Skeletal muscle tissue (tissue), 4 donors: ENCODE results near the gene INPP5A. TPM values are rescaled to one million over a fixed set of nuclear protein-coding genes. Genes with fewer than 3 reads are reported as not detected.

Experiments
- H3K27ac ChIP-seq: one replicate; pipeline ENCODE4 v1.7.0; 2013; ENCODE audit warnings: mild to moderate bottlenecking, low read depth, low read length, inconsistent platforms
- H3K27me3 ChIP-seq, 3 donors: one replicate each; pipeline ENCODE4 v1.7.0; 2013; ENCODE audit warnings: low read length in 3 of 3; ENCODE audit not compliant: control insufficient read depth in 3 of 3, insufficient read depth in 3 of 3
- H3K36me3 ChIP-seq, 3 donors: one replicate each; pipeline ENCODE4 v1.7.0; 2013; ENCODE audit warnings: low read length in 3 of 3; ENCODE audit not compliant: control insufficient read depth in 3 of 3, insufficient read depth in 3 of 3
- H3K4me1 ChIP-seq, 3 donors: one replicate each; pipeline ENCODE4 v1.7.0; 2013; ENCODE audit warnings: low read length in 3 of 3, mild to moderate bottlenecking in 3 of 3; ENCODE audit not compliant: control insufficient read depth in 3 of 3, insufficient read depth in 3 of 3
- H3K4me3 ChIP-seq, 3 donors: one replicate each; pipeline ENCODE4 v1.7.0; 2013; ENCODE audit warnings: low read length in 3 of 3
- H3K9ac ChIP-seq, 3 donors: one replicate each; pipeline ENCODE4 v1.7.0; 2013; ENCODE audit warnings: low read length in 3 of 3, mild to moderate bottlenecking in 3 of 3, moderate library complexity in 2 of 3, low read depth in 1 of 3
- H3K9me3 ChIP-seq, 3 donors: one replicate each; pipeline ENCODE4 v1.7.0; 2013; ENCODE audit warnings: low read length in 3 of 3; ENCODE audit not compliant: control insufficient read depth in 3 of 3
- total RNA-seq: library from RNA; depleted of rRNA; stranded (reverse); fragments of >200 nt; gene quantifications from one replicate; pipeline ENCODE4 v1.2.3, GENCODE V29; 2014
- donor health status: Osteomylitis.

INPP5A gene
- total RNA-seq, 1 donor from 2014 or later: 50.6 TPM

DNA sequence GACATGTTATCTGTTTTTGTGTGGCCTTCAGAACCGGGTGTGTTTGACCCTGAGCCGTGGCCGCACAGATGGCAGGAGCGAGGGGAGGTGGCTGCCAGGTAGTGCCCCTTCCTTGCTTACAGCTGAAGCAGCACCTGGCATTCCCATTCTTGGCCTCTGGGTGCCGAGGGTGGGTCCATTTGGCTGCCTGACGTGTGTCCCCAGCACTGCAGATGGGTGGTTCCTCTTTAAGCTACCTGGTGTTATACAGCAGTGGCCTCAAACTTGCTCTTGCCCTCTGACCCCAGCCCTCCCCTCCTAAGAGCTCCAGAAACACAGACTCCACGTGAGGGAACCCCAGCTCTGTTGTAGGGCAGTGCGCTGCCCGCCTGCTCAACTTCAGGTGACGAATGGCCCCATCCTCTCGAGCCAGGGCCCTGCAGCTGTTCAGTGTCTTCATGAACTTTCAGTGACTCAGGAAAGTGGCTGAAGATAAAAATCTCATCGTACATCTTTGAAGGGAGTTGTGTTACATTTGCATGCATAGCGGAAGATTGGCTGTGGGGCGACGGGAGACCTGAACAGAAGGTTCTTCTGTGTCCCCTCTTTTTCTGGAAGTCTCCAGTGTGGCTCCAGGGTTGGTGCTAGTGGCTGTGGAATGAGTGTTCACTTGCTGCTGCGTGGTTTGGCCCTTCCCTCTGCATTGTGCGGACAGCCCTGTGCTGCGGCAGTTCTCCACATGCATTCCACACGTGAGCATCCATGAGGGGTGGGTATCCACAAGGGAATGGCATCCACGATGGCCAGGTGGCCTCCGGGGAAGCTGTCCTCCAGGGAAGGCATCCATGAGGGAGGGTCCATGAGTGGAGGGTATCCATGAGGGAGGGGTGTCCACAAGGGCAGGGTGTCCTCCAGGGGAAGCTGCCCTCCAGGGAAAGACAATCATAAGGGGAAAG, 91.6 kb downstream of the INPP5A start:
- H3K27me3 ChIP-seq: no peaks in the 10 kb centered on the region
- no peaks in the 10 kb centered on the region for H3K9me3 ChIP-seq
- H3K27ac ChIP-seq: peak overlapping the region; percentile 99
- no peaks in the 10 kb centered on the region for H3K36me3 ChIP-seq
- peaks cover 73 to 92% (median 90%) of the 10 kb centered on the region in 3 donors for H3K4me1 ChIP-seq
- peak overlapping the region in 2 of 3 donors; percentile 30 to 64 for H3K9ac ChIP-seq
- H3K4me3 ChIP-seq: peak overlapping the region in 1 of 3 donors; percentile 35

DNA sequence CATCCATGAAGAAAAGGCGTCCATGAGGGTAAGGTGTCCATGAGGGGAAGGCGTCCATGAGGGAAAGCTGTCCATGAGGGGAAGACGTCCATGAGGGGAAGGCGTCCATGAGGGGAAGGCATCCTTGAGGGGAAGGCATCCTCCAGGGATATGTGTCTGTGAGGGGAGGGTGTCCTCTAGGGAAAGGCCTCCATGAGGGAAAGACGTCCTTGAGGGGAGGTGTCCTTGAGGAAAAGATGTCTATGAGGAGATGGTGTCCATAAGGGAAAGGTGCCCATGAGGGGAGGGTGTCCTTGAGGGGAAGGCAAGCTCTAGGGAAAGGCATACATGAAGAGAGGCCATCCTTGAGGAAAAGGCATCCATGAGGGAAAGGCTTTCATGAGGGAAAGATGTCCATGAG, 92.6 kb downstream of the INPP5A start:
- Histone ChIP-seq H3K4me1 (peaks cover 74 to 92% (median 88%) of the 10 kb centered on the region in 3 donors), H3K27ac (peak overlapping the region; percentile 99), H3K36me3 (no peaks in the 10 kb centered on the region)

DNA sequence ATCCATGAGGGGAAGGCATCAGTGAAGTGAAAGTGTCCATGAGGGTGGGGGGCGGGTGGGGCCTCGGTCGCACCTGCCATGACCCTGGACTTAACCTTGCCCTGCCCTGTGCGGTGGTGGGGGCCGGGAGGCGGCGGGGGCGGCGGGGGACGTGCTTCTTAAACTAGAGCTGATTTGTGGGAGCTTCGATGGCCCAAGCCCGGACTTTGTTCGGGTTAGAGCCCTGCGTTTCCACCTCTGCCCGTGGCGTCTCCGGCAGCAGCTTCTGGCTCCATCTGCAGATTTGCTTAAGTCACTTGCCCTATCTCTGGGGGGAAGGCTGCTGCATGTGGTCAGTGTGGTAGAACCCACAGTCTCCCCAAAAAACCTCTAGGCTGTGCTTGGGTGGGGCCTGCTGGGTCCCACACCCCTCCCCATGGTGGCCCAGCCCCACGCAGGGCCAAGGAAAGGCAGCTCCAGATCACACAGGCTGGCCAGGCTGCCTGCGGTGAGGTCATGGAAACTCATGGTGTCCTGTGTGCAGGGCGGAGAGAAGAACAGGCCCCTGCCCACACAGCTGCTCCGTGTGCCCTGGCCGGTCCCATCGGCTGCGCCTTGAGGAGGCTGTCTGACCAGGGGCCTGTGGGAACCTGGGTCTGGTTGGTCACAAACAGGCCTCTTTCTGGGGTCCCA, 93.2 kb downstream of the INPP5A start:
- Histone ChIP-seq H3K9ac (peak overlapping the region; percentile 79 to 92 (median 84)), H3K4me1 (peaks cover 69 to 88% (median 84%) of the 10 kb centered on the region in 3 donors), H3K27me3 (no peaks in the 10 kb centered on the region), H3K27ac (peak overlapping the region; percentile 99), H3K36me3 (no peaks in the 10 kb centered on the region), H3K9me3 (no peaks in the 10 kb centered on the region), H3K4me3 (peak overlapping the region; percentile 5 to 56 (median 50))

More for the DNA sequence above, 92.6 kb downstream of the INPP5A start:
- Histone ChIP-seq H3K4me3 (no peak overlapping the region), H3K27me3 (no peaks in the 10 kb centered on the region), H3K9me3 (no peaks in the 10 kb centered on the region), H3K9ac (no peak overlapping the region)

DNA sequence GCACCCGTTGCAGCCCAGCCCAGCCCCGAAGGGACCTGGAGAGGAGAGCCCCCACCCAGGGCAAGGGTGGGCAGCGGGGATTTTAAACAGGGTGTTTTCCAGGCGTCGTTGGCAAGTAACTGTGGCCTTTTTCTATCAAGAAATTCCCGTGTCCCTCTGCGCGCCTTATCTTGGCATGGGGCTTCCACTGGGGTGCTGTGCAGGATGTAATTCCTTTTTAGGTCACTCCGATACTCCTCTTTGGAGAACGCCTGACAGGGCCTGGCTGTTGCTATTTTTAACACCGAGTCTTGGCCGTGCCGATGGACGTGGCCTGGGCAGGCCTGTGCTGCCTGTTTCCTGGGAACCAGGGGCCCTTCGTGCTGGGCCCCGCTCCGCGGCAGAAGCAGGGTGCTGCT, 93.8 kb downstream of the INPP5A start:
- Histone ChIP-seq H3K9ac (peak overlapping the region; percentile 79 to 92 (median 84)), H3K4me3 (peak overlapping the region; percentile 5 to 61 (median 50)), H3K27ac (peak overlapping the region; percentile 99), H3K27me3 (no peaks in the 10 kb centered on the region), H3K9me3 (no peaks in the 10 kb centered on the region), H3K4me1 (peaks cover 69 to 86% (median 83%) of the 10 kb centered on the region in 3 donors), H3K36me3 (no peaks in the 10 kb centered on the region)

DNA sequence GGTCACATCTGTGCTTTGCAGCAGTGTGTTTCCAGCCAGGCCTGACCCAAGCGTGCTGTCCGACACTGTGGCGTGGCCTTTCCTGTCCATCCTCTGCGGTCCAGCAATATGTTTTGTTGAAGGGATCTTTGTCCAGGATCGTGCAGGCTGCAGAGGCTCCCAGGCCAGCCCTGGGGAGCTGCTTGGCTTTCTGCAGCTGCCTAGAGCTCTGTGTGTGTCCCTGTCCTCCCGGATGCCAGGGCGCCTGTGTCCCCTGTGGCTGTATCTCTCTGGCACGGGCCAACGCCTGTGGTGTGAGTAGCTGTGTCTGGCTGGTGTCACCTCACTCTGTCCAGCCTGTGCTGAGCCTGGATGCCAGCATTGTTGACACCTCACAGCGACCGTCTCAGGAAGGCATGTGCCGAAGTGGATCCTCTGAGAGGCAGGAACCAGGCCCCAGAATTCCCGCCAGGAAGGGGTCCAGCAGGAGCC, 94.5 kb downstream of the INPP5A start:
- Histone ChIP-seq H3K27me3 (no peaks in the 10 kb centered on the region), H3K4me1 (peaks cover 65 to 82% (median 75%) of the 10 kb centered on the region in 3 donors), H3K9ac (peak overlapping the region; percentile 79 to 92 (median 84)), H3K27ac (peak overlapping the region; percentile 99), H3K36me3 (no peaks in the 10 kb centered on the region), H3K9me3 (no peaks in the 10 kb centered on the region), H3K4me3 (peak overlapping the region in 2 of 3 donors; percentile 50 to 61)

DNA sequence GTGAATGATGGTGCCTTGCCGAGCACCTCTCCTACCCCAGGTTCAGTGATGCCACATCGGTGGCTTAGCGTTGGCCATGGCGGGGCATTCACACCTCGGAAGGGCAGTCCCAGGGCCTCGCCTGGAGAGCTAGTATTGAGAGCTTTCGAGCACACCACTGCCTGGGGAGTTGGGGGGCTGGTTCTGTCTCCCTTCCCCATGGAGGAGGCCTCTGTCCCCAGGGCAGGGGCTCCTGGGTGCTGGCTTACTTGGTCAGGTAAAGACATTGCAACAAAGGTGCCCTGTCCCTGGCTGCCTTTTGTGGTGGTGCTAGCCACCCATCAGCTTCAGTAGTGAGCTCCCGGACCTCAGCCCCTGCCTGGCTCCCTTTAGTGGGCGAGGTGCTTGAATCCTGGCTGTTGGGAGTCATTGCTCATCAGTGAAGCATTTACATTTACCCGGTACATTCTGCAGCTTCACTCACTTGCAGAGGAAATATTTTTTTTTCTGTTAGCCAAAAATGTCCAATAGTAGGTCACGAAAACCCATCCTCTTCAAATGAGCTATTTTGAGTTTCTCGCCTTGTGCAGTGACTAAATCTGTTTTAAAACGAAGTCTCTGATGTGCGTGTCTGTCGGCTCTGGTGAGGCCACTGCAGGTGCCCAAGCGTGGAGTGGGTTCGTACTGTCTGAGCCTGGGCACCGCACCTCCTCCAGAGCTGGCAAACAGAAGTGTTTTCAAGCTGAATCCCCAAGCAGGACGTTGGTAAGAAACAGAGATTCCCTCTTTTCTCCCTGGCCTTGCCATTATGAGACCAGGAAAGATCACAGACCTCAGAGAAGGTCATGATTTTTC, 95.5 kb downstream of the INPP5A start:
- Histone ChIP-seq H3K9ac (peak overlapping the region; percentile 33 to 92 (median 84)), H3K4me3 (no peak overlapping the region), H3K4me1 (peaks cover 63 to 80% (median 73%) of the 10 kb centered on the region in 3 donors), H3K36me3 (no peaks in the 10 kb centered on the region), H3K27me3 (no peaks in the 10 kb centered on the region), H3K27ac (peak overlapping the region; percentile 99), H3K9me3 (no peaks in the 10 kb centered on the region)

DNA sequence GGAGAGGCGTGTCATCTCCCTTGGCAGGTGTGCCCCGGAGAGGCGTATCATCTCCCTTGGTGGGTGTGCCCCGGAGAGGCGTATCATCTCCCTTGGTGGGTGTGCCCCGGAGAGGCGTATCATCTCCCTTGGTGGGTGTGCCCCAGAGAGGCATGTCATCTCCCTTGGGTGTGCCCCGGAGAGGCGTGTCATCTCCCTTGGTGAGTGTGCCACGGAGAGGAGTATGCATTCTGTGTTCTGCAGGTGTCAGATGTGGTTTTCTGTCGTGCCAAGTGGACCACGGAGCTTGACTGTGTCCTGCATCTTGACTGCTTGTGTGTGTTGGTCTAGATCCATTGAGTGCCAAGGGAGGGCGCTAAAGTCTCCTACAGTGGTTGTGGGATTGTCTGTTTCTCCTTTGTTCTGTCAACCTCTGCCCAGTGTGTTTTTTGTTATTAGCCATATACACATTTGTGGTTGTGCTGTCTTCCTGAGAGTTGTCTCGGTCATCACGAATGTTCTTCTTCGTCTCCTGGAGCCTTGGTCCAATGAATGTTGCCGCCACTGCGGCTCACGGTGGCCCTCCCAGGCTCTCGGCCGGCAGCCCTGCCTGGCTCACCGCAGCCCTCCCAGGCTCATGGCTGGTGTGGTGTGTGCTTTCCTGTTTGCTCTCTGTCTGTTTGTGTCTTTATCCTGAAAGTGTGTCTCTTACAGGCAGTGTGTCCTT, 96.8 kb downstream of the INPP5A start:
- no peaks in the 10 kb centered on the region for H3K27me3 ChIP-seq
- H3K9ac ChIP-seq: no peak overlapping the region
- no peaks in the 10 kb centered on the region for H3K9me3 ChIP-seq
- peak overlapping the region; percentile 99 for H3K27ac ChIP-seq
- no peaks in the 10 kb centered on the region for H3K36me3 ChIP-seq
- H3K4me1 ChIP-seq: peaks cover 54 to 70% (median 66%) of the 10 kb centered on the region in 3 donors
- no peak overlapping the region for H3K4me3 ChIP-seq

DNA sequence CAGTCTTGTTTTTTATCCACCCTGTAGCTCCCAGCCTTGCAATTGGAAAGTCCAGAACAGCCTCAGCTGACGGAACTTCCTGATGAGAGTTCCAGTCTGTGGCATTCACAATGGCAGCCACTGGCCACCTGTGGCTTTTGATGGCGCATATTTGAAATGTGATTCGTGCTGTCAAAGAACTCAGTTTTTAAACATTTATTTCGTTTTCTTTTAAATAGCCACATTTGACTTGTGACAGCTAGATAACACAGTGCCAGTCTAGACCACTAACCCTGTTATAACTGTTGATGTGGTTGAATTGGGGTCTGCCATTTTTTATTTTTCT, 97.3 kb downstream of the INPP5A start:
- Histone ChIP-seq H3K9me3 (no peaks in the 10 kb centered on the region), H3K9ac (no peak overlapping the region), H3K27me3 (no peaks in the 10 kb centered on the region), H3K4me3 (no peak overlapping the region), H3K27ac (no peak overlapping the region), H3K36me3 (no peaks in the 10 kb centered on the region), H3K4me1 (peaks cover 50 to 64% (median 61%) of the 10 kb centered on the region in 3 donors)

DNA sequence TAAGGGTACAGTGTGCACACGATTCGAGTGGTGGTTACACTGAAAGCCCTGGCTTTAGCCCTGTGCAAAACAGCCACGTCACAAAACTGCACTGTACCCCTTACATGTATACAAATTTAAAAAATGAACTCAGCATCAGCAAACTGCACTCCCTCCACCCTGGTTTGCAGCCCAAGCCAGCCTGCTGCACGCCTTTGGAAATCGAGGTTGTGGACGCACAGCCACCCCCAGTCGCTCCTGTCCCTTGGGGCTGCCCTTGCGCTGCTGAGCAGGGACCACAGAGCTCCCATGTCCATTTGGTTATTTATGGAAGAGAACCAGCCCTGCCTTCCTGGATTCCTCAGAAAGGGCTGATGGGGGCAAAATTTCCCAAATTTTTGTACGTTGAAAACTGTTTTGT, 98.8 kb downstream of the INPP5A start:
- Histone ChIP-seq H3K27me3 (no peaks in the 10 kb centered on the region), H3K27ac (no peak overlapping the region)

More for the DNA sequence above, 98.8 kb downstream of the INPP5A start:
- no peaks in the 10 kb centered on the region for H3K9me3 ChIP-seq
- peaks cover 38 to 51% (median 48%) of the 10 kb centered on the region in 3 donors for H3K4me1 ChIP-seq
- no peak overlapping the region for H3K9ac ChIP-seq
- H3K36me3 ChIP-seq: no peaks in the 10 kb centered on the region
- no peak overlapping the region for H3K4me3 ChIP-seq
